D721Med (cell line): Measurements from ENCODE around the gene SH3RF3.

Experiments
- DNase-seq: peaks from one replicate; pipeline ENCODE4 v3.0.0; 2011; ENCODE audit warnings: low spot score; ENCODE audit not compliant: insufficient read length
- FAIRE-seq: peaks from 2 replicates; lab custom pipeline; 2011; peaks lifted over from hg19 to GRCh38; lab: Jason Lieb, UNC
- TF ChIP-seq, protein P1 (sequence below): IDR thresholded peaks from 2 replicates; pipeline ENCODE4 v1.5.1; 2012; ENCODE audit warnings: mild to moderate bottlenecking, control low read depth; ENCODE audit not compliant: insufficient read depth; ENCODE audit errors: missing control alignments

SH3RF3 gene

DNA sequence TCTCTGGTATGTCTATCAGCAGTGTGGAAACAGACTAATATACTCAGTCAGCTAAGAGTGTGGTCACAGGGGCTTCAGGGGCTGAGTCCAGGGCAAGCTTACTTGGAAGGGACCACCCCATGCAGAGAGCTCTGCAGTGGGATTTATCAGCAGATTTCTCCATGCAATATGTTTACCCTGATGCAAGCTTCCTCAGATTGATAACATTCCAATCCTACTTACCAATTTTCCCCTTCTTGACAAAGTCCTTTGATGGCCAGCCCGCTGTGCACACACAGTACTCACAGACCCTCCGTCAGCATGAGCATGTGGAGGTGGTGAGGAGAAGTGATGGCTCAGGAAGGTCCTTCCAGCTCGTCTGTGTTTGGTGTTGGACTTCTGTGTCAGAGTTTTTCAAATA, 51.8 kb downstream of the SH3RF3 start:
- no peak for DNase-seq
- no peak for FAIRE-seq
- TF ChIP-seq, protein P1, sequence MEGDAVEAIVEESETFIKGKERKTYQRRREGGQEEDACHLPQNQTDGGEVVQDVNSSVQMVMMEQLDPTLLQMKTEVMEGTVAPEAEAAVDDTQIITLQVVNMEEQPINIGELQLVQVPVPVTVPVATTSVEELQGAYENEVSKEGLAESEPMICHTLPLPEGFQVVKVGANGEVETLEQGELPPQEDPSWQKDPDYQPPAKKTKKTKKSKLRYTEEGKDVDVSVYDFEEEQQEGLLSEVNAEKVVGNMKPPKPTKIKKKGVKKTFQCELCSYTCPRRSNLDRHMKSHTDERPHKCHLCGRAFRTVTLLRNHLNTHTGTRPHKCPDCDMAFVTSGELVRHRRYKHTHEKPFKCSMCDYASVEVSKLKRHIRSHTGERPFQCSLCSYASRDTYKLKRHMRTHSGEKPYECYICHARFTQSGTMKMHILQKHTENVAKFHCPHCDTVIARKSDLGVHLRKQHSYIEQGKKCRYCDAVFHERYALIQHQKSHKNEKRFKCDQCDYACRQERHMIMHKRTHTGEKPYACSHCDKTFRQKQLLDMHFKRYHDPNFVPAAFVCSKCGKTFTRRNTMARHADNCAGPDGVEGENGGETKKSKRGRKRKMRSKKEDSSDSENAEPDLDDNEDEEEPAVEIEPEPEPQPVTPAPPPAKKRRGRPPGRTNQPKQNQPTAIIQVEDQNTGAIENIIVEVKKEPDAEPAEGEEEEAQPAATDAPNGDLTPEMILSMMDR, result no peak

DNA sequence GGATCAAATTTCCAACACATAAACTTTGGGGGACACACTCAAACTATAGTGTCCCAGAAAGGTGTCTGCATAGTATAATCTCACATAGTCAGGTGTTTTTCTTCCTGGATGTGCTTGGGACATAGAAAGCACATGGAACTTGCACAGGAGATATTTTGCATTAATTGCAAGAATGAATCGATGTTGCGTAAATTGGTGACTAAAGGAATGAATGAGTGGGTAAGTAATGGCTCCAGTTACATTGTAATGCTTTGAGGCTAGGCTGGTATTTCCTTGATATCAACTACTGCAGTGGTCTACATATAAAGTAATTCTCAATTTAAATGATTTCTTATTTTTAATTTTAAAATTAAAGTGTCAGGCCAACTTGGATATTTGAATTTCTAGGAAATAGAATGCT, 53.4 kb downstream of the SH3RF3 start:
- FAIRE-seq (no peak), DNase-seq (no peak)
- TF ChIP-seq, protein P1, result no peak

DNA sequence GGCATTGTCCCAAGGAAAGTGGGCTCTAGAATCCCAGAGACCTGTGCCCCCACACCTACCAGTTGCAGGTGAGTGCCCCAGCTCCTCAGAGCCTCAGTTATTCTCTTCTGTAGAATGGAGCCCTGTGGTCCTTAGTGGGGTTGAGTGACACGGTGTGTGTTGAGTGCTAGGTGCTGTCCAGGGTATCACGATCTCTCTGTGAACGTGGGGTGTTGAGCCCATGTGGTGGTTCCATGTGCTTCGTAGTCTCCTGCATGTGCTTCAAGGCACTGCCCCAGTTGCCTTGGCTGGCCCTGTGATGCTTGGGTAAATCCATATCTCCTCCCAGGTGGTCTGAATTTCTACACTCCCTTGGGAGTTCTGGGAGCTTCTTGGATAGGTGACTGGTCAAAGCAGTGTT, 54.9 kb downstream of the SH3RF3 start:
- FAIRE-seq (no peak), DNase-seq (no peak)

DNA sequence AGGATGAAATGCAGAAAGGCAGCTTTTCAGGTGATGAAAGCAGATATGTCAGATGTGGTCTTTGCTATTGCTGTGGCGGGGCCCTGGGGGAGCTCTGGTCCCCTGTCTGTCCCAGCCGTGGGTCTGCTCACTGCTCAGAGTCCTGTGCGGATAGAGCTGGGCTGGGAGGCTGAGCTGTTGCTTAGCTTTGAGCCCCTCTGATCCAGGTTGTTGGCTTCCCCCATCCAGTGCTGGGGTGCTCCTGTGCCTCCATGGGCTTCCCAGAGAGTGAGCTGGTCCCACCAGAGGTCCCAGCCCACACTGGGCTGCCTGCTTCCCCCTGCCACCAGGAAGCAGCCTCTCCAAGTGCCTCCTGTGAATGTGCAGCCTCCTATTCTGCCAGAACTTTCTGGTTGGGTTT, 55.4 kb downstream of the SH3RF3 start:
- TF ChIP-seq, protein P1, result no peak
- DNase-seq (no peak), FAIRE-seq (no peak)

More for the DNA sequence above, 54.9 kb downstream of the SH3RF3 start:
- TF ChIP-seq, protein P1, result no peak

DNA sequence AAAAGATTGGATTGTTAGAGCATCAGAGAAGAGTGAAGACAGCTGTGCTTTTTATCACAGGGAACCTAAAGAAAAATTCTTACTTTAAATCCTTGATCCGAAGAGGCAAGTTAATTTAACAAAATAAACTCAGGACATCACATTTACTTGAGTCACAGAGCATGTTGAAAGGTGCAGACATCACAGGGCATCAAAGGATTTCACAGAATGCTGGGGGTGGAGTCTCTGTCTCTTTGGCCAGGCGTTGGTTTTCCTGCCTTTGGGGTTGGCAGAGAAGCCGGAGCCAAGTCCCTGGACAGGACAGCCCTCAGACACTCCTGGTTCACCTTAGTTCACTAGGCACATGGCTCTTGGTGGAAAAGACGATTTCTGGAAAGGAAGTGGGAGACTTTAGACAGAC, 56.3 kb downstream of the SH3RF3 start:
- FAIRE-seq (no peak), DNase-seq (no peak)
- TF ChIP-seq, protein P1, result no peak

DNA sequence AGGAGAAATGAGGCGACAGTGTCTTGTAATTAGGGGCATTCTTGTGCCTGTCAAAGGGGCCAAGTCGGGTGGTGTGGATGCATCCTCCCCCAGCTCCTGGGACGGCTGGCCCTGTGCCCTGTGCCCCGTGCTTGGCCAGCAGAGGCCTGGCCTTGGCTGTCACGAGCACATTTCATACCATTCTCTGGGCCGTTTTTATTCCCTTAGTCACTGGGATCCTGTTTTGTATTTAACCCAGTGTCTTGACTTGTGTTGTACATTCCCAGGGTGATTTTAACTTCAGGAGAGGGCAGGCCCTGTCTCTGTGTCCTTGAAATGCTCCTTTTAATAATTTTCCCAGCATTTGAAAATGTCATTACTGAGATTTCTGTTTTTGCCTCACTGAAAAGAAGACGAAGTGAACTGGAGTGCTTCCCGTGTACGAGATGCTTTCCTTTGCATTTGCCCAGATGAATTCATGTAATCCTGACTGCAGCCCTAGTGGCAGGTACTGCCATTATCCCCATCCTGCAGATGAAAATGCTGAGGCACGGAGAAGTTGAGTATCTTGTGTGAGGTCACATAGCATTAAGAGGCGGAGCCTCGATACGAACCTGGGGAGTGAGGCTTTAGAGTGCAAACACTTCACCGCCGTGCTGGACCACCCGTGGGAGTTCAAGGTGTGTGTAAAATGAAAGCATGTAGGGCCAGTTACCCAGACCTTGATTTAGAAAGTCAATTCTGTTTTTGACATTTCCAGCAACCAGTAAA, 57.0 kb downstream of the SH3RF3 start:
- TF ChIP-seq, protein P1, result no peak
- DNase-seq, result no peak
- FAIRE-seq, result no peak

DNA sequence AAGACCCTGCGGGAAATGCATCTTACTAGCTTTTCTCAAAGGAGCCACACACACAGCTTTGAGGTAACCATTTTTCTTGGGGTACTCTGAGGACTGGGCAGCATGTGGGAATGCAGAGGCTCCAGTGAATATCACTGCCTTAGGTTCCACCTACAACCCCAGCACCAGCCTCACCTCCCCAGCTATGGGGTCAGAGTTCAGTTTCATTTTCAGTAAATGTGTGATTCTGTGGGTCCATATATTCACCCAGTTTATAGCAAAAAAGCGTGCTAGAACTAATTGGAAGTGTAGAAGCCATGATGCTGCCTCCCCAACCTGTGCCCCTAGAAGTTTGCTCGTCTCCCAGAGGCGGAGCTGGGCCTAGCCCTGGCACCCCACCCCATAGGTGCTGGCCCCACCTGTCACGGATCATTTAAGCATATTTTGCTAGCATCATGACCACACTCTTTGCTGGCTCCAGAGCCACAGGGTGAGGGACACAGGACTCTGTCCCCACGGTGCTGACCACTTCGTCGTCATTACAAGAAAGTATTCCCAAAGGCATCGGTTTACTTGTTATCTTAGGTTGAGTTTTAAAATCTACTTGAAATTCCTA, 57.7 kb downstream of the SH3RF3 start:
- DNase-seq (no peak), FAIRE-seq (no peak)
- TF ChIP-seq, protein P1, result no peak
